ENCODE results near the gene LATS1. TPM values are rescaled to one million over a fixed set of nuclear protein-coding genes. Genes with fewer than 3 reads are reported as not detected.

The LATS1 gene
- total and polyA plus RNA-seq, 4 donors = 18.6 to 35.9 (median 25.6) TPM

DNA sequence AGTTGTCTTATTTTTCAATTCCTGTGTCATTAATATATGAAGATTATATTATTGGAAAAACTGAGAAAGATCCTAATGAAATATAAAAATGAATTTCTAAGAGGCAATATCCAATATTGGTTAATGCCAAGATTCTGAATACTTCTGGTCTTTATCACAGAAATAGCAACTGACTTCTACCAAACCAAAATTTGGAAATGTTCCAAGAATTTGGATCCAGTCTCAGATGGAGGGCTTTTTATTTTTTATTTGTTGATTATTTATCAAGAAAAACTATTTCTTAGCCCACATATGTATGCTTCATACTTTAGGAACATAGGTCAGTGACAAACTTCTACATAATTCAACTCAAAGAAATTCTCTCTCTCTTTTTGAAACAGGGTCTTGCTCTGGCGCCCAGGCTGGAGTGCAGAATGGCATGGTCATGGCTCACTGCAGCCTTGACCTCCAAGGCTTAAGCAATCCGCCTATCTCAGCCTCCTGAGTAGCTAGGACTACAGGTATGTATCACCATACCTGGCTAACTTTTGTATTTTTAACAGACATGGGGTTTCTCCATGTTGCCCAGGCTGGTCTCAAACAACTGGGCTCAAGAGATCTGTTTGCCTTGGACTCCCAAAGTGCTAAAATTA is 15.3 kb upstream of the LATS1 start:
- H3K9me3 ChIP-seq (ENCODE audit: control insufficient read depth, insufficient read depth, low read length) = no peaks in the 10 kb centered on the region
- H3K4me3 ChIP-seq (ENCODE audit: low read depth, low read length) = no peak overlapping the region
- H3K27me3 ChIP-seq (ENCODE audit: control insufficient read depth, insufficient read depth, low read length) = no peaks in the 10 kb centered on the region
- no peaks in the 10 kb centered on the region for H3K4me1 ChIP-seq (ENCODE audit: control insufficient read depth, insufficient read depth, low read length)
- no peak for DNase-seq (ENCODE audit: low read depth in 4 of 6, low spot score in 6 of 6)
- WGBS (ENCODE audit: insufficient coverage) = 89% methylated on average over 2 of the region's 2 CpGs
- no peak overlapping the region for H3K27ac ChIP-seq (ENCODE audit: low read depth, low read length)
- H3K36me3 ChIP-seq (ENCODE audit: control insufficient read depth, insufficient read depth, low read length) = peaks cover 69% of the 10 kb centered on the region

DNA sequence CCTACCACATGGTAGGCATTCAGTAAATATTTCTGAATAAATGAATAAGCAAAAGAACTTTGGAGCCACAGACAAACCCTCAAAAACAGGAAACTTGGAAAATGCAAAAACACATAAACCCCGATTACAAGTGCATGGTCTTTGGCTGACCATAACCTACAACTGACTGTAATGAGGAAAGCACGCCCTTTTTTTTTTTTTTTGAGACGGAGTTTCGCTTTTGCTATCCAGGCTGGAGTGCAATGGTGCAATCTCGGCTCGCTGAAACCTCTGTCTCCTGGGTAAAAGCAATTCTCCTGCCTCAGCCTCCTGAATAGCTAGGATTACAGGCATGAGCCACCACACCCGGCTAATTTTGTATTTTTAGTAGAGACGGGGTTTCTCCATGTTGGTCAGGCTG is 11.9 kb upstream of the LATS1 start:
- Histone ChIP-seq H3K27me3 (ENCODE audit: control insufficient read depth, insufficient read depth, low read length) (no peaks in the 10 kb centered on the region), H3K4me1 (ENCODE audit: control insufficient read depth, insufficient read depth, low read length) (no peaks in the 10 kb centered on the region), H3K27ac (ENCODE audit: low read depth, low read length) (no peak overlapping the region), H3K36me3 (ENCODE audit: control insufficient read depth, insufficient read depth, low read length) (peaks cover 44% of the 10 kb centered on the region), H3K4me3 (ENCODE audit: low read depth, low read length) (no peak overlapping the region), H3K9me3 (ENCODE audit: control insufficient read depth, insufficient read depth, low read length) (no peaks in the 10 kb centered on the region)
- no peak for DNase-seq (ENCODE audit: low read depth in 4 of 6, low spot score in 6 of 6)
- WGBS (ENCODE audit: insufficient coverage) = no CpG with 5 or more reads among the region's 8 CpGs

DNA sequence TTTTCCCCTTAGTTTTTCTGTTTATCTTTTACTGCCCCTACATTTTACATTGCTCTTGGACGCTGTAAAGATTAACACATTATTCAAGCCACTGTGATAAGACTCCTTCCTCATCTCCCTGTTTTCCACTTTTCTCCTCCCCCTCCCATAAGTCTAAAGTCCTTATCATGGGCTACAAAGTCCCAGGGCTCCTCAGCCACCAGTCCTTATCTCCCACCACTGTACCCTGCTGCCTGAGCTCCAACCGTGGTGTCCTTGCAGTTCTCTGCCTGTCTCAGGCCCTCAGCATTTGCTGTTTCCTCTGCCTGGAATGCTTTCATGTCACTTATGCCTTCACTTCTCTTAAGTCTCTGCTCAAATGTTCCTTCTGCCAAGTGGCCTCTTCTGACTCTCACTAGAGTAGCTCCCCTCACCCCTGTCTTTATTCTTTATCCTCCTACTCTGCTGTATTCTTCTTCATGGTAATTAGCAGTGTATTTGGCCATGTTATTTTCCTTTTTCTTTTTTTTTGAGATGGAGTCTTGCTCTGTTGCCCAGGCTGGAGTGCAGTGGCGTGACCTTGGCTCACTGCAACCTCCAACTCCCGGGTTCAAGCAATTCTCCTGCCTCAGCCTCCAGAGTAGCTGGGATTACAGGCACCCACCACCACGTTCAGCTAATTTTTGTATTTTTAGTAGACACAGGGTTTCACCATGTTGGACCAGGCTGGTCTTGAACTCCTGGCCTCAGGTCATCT is 10.8 kb upstream of the LATS1 start:
- DNase-seq (ENCODE audit: low read depth in 4 of 6, low spot score in 6 of 6) = no peak
- no peaks in the 10 kb centered on the region for H3K4me1 ChIP-seq (ENCODE audit: control insufficient read depth, insufficient read depth, low read length)
- no peak overlapping the region for H3K4me3 ChIP-seq (ENCODE audit: low read depth, low read length)
- peaks cover 33% of the 10 kb centered on the region for H3K36me3 ChIP-seq (ENCODE audit: control insufficient read depth, insufficient read depth, low read length)
- no peaks in the 10 kb centered on the region for H3K27me3 ChIP-seq (ENCODE audit: control insufficient read depth, insufficient read depth, low read length)
- WGBS (ENCODE audit: insufficient coverage) = 91% methylated on average over 4 of the region's 5 CpGs
- no peaks in the 10 kb centered on the region for H3K9me3 ChIP-seq (ENCODE audit: control insufficient read depth, insufficient read depth, low read length)
- H3K27ac ChIP-seq (ENCODE audit: low read depth, low read length) = no peak overlapping the region

DNA sequence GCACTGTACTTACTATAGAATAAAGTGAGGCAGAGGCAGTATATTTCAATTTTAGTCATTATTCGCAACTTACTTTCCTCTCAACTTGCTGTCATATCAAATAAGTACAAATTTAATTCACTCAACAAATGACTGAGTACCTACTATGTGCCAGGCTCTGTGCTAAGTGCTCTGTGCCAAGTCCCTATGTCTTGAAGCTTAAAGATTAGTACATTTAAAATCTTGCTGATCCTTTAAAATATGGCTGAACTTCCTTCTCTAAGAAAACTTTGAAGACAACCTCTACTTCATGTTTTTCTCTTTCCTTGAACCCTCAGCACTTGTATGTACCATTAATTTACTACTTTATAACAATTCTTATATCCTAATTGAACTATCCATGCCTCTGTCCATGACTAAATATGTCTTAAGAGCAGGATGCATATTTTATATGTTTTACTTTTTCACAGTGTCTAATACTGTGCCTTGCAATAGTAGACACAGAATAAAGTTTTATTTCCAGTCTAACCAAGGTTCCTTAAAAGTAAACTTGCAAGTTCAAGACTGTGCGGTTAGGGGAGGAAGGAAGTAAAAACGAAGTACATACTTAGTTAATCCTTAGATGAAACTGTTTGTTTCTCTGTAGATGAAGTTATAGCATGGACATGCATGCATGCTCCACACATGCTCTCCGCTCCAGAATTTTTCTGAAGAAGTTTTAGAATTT is 10.0 kb upstream of the LATS1 start:
- H3K27me3 ChIP-seq (ENCODE audit: control insufficient read depth, insufficient read depth, low read length) = no peaks in the 10 kb centered on the region
- no peak overlapping the region for H3K27ac ChIP-seq (ENCODE audit: low read depth, low read length)
- no peak overlapping the region for H3K4me3 ChIP-seq (ENCODE audit: low read depth, low read length)
- no peaks in the 10 kb centered on the region for H3K4me1 ChIP-seq (ENCODE audit: control insufficient read depth, insufficient read depth, low read length)
- no peak for DNase-seq (ENCODE audit: low read depth in 4 of 6, low spot score in 6 of 6)
- H3K9me3 ChIP-seq (ENCODE audit: control insufficient read depth, insufficient read depth, low read length) = no peaks in the 10 kb centered on the region
- WGBS (ENCODE audit: insufficient coverage) = no CpG with 5 or more reads among the region's 4 CpGs
- H3K36me3 ChIP-seq (ENCODE audit: control insufficient read depth, insufficient read depth, low read length) = peaks cover 33% of the 10 kb centered on the region

DNA sequence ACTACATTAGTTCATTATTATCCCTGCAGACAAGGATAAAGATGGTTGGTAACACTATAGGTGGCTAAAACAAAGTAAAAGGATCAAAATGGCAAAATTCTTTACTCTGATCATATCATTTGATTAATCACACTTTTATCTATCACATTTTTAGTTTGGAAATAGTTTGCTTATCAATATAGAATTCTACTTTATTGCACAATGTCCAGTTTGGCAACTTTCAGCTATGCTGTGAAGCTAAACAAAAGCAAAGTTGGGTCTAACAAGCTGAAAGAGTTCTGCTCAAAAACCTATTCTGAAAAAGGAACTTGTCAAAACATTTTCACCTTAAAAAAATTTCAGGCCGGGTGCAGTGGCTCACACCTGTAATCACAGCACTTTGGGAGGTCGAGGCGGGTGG is 7.9 kb upstream of the LATS1 start:
- no peak for DNase-seq (ENCODE audit: low read depth in 4 of 6, low spot score in 6 of 6)
- Histone ChIP-seq H3K4me3 (ENCODE audit: low read depth, low read length) (no peak overlapping the region), H3K27ac (ENCODE audit: low read depth, low read length) (no peak overlapping the region), H3K36me3 (ENCODE audit: control insufficient read depth, insufficient read depth, low read length) (peaks cover 15% of the 10 kb centered on the region), H3K4me1 (ENCODE audit: control insufficient read depth, insufficient read depth, low read length) (no peaks in the 10 kb centered on the region), H3K27me3 (ENCODE audit: control insufficient read depth, insufficient read depth, low read length) (no peaks in the 10 kb centered on the region), H3K9me3 (ENCODE audit: control insufficient read depth, insufficient read depth, low read length) (no peaks in the 10 kb centered on the region)
- 84% methylated on average over 3 of the region's 3 CpGs for WGBS (ENCODE audit: insufficient coverage)

DNA sequence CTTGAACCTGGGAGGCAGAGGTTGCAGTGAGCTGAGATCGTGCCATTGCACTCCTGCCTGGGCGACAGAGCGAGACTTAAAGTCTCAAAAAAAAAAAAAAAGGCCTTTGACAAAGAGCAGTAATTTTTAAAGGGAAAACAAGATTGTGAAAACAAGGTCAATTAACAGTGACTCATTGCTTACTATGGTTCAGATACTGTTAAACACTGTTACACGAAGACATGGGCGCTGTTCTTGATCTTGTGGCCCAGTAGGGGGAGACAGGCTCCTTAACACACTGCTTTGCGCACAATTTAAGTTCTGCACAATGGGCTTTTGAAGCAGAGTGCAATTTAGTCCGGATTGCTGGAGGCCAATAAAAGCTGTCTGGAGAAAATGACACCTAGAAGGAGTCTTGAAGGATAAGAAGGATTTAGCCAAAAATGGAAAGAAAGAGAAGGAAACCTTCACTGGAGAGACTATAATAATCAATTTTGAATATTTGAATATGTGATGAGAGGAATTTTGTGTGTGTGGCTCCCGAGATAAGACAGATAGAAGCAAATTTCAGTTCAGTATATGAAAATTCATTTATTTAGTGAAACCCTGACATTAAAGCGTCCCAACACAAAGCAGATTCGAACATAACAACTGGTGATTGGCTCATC is 6.0 kb upstream of the LATS1 start:
- WGBS (ENCODE audit: insufficient coverage) = 43% methylated on average over 6 of the region's 10 CpGs
- H3K27me3 ChIP-seq (ENCODE audit: control insufficient read depth, insufficient read depth, low read length) = no peaks in the 10 kb centered on the region
- peaks cover 6% of the 10 kb centered on the region for H3K36me3 ChIP-seq (ENCODE audit: control insufficient read depth, insufficient read depth, low read length)
- H3K27ac ChIP-seq (ENCODE audit: low read depth, low read length) = no peak overlapping the region
- peaks cover 2% of the 10 kb centered on the region for H3K4me1 ChIP-seq (ENCODE audit: control insufficient read depth, insufficient read depth, low read length)
- H3K4me3 ChIP-seq (ENCODE audit: low read depth, low read length) = no peak overlapping the region
- no peaks in the 10 kb centered on the region for H3K9me3 ChIP-seq (ENCODE audit: control insufficient read depth, insufficient read depth, low read length)
- peak in 3 of 6 donors; percentile 19 to 79 (median 77) for DNase-seq (ENCODE audit: low read depth in 4 of 6, low spot score in 6 of 6)

DNA sequence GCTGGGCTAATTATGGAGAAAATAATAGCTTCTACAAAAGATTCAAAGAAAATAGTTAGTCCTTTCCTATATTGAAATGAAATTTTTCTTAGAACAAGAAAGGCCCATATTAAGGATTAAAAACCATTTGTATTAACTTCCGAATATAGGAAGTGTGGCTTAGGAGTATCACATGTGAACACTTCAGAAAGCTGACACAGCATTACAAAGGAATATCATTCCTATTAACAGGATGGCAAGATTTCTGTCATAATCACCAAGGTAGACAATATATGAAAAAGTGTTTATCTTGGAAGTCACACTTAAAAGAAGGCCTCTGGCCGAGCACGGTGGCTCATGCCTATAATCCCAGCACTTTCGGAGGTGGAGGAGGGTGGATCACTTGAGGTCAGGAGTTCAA is 5.4 kb upstream of the LATS1 start:
- H3K4me3 ChIP-seq (ENCODE audit: low read depth, low read length) = no peak overlapping the region
- 100% methylated on average over 2 of the region's 4 CpGs for WGBS (ENCODE audit: insufficient coverage)
- H3K27ac ChIP-seq (ENCODE audit: low read depth, low read length) = no peak overlapping the region
- H3K9me3 ChIP-seq (ENCODE audit: control insufficient read depth, insufficient read depth, low read length) = no peaks in the 10 kb centered on the region
- H3K36me3 ChIP-seq (ENCODE audit: control insufficient read depth, insufficient read depth, low read length) = no peaks in the 10 kb centered on the region
- H3K27me3 ChIP-seq (ENCODE audit: control insufficient read depth, insufficient read depth, low read length) = no peaks in the 10 kb centered on the region
- H3K4me1 ChIP-seq (ENCODE audit: control insufficient read depth, insufficient read depth, low read length) = peaks cover 4% of the 10 kb centered on the region
- DNase-seq (ENCODE audit: low read depth in 4 of 6, low spot score in 6 of 6) = no peak

DNA sequence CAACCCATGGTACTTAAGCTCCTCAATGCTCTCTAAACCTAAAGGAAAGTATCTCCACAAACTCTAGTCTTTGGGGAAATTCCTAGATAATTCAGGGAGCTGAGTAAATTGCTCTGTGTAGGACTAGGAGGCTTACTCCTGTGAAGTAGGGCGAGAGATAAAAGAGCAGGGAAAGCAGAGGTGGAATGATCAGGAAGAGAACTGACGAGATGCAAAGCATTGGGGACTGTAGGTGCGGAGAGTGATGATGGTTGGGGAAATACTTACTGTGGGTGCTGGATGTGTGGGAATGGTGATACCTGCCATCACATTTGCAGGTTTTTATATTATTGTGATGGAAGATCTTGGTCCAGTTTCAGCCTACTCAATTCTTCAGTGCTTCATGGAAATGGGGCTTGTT is 1.6 kb upstream of the LATS1 start:
- H3K36me3 ChIP-seq (ENCODE audit: control insufficient read depth, insufficient read depth, low read length) = no peaks in the 10 kb centered on the region
- 97% methylated on average over 3 of the region's 3 CpGs for WGBS (ENCODE audit: insufficient coverage)
- H3K4me1 ChIP-seq (ENCODE audit: control insufficient read depth, insufficient read depth, low read length) = peaks cover 10% of the 10 kb centered on the region
- no peak overlapping the region for H3K4me3 ChIP-seq (ENCODE audit: low read depth, low read length)
- no peaks in the 10 kb centered on the region for H3K27me3 ChIP-seq (ENCODE audit: control insufficient read depth, insufficient read depth, low read length)
- H3K9me3 ChIP-seq (ENCODE audit: control insufficient read depth, insufficient read depth, low read length) = no peaks in the 10 kb centered on the region
- H3K27ac ChIP-seq (ENCODE audit: low read depth, low read length) = no peak overlapping the region
- DNase-seq (ENCODE audit: low read depth in 4 of 6, low spot score in 6 of 6) = no peak

DNA sequence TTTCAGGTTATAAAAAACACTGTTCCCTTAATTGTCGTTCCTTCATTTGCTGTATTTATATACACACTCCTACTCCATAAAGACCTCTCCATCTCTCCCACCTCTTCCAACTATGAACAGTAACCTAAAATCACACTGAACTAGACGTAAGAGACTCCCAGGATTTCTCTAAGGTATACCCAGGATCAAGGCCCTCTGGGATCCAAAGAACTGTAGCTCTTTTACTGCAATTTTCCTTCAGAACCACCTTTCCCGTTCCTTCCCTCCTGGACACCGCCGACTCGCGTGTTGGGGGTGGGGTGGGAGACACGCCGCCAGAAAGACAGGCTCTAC is 680 bp downstream of the LATS1 start:
- H3K27ac ChIP-seq (ENCODE audit: low read depth, low read length) = peak overlapping the region; percentile 99
- no peaks in the 10 kb centered on the region for H3K27me3 ChIP-seq (ENCODE audit: control insufficient read depth, insufficient read depth, low read length)
- peaks cover 10% of the 10 kb centered on the region for H3K4me1 ChIP-seq (ENCODE audit: control insufficient read depth, insufficient read depth, low read length)
- H3K36me3 ChIP-seq (ENCODE audit: control insufficient read depth, insufficient read depth, low read length) = no peaks in the 10 kb centered on the region
- peak overlapping the region; percentile 90 for H3K4me3 ChIP-seq (ENCODE audit: low read depth, low read length)
- 0% methylated on average over 4 of the region's 9 CpGs for WGBS (ENCODE audit: insufficient coverage)
- no peaks in the 10 kb centered on the region for H3K9me3 ChIP-seq (ENCODE audit: control insufficient read depth, insufficient read depth, low read length)
- DNase-seq (ENCODE audit: low read depth in 4 of 6, low spot score in 6 of 6) = peak in 2 of 6 donors; percentile 17 to 43

Data from spinal cord (tissue), 10 donors.